Endothelial cell of umbilical vein (primary cell): Measurements from ENCODE around the gene FBXO34. TPM values are rescaled to one million over a fixed set of nuclear protein-coding genes. Genes with fewer than 3 reads are reported as not detected.

Source experiments
- BruUV-seq: library from RNA; stranded (reverse); fragments of 400-500 nt; replicated peaks from 2 replicates; lab custom pipeline; 2021; lab: Mats Ljungman, UMichigan
- CTCF ChIA-PET: fragments of 300-600, 350-600 bp; sonication (Branson Sonifier 250); formaldehyde crosslinking; loops from one replicate; lab custom pipeline; 2021; ENCODE audit warnings: antibody characterized with exemption, inconsistent platforms; lab: Charles Lee
- POLR2A ChIA-PET: fragments of 300-600, 350-600 bp; sonication (Branson Sonifier 250); formaldehyde crosslinking; loops from one replicate; lab custom pipeline; 2021; ENCODE audit warnings: antibody characterized with exemption, inconsistent platforms; lab: Charles Lee
- DNase-seq: peaks from one replicate; pipeline ENCODE4 v3.0.0-alpha.2; 2011; ENCODE audit warnings: low read depth, low spot score
- FAIRE-seq: peaks from 2 replicates; lab custom pipeline; 2011; peaks lifted over from hg19 to GRCh38; lab: Jason Lieb, UNC
- H2AFZ ChIP-seq: 2 replicates; pipeline ENCODE4 v1.6.0; 2012; ENCODE audit warnings: low read depth, low read length, control low read depth, inconsistent platforms
- H3K27ac ChIP-seq: 2 replicates; pipeline ENCODE4 v1.5.1; 2011; ENCODE audit warnings: low read depth, mild to moderate bottlenecking, control low read depth, low read length, moderate library complexity; ENCODE audit not compliant: insufficient read depth
- H3K27me3 ChIP-seq, 2 experiments: 2 replicates each; pipeline versions ENCODE4 v1.6.0 to v1.6.1; 2011; ENCODE audit warnings: low read length in 2 of 2, mixed read lengths in 1 of 2; ENCODE audit not compliant: control insufficient read depth in 2 of 2, insufficient read depth in 2 of 2
- H3K36me3 ChIP-seq, 2 experiments: 2 replicates in 1 of 2; 3 replicates in 1 of 2; pipeline ENCODE4 v1.5.1; 2011; ENCODE audit warnings: low read length in 2 of 2, mild to moderate bottlenecking in 1 of 2, moderate library complexity in 1 of 2; ENCODE audit not compliant: control insufficient read depth in 2 of 2, insufficient read depth in 2 of 2; ENCODE audit errors: extremely low read depth in 1 of 2
- H3K4me1 ChIP-seq: 3 replicates; pipeline ENCODE4 v1.5.1; 2011; ENCODE audit warnings: mild to moderate bottlenecking, low read length; ENCODE audit not compliant: control insufficient read depth, insufficient read depth; ENCODE audit errors: extremely low read depth
- H3K4me2 ChIP-seq: 2 replicates; pipeline ENCODE4 v1.6.1; 2011; ENCODE audit warnings: low read length, control low read depth, mixed read lengths; ENCODE audit not compliant: insufficient read depth
- H3K4me3 ChIP-seq, 3 experiments: fragments of 200-600 bp in 1 of 3; sonication (generic), shearing (Covaris generic) in 1 of 3; replicated peaks in 1 of 3; 2 replicates each; pipeline ENCODE4 v1.5.1; 2011 to 2016; ENCODE audit warnings: control low read depth in 3 of 3, low read length in 3 of 3, mild to moderate bottlenecking in 2 of 3, inconsistent platforms in 1 of 3, low read depth in 1 of 3, moderate library complexity in 1 of 3; ENCODE audit not compliant: insufficient read depth in 1 of 3
- H3K79me2 ChIP-seq: 2 replicates; pipeline ENCODE4 v1.6.0; 2012; ENCODE audit warnings: low read length, inconsistent platforms; ENCODE audit not compliant: control insufficient read depth, insufficient read depth
- H3K9ac ChIP-seq: replicated peaks from 2 replicates; pipeline ENCODE3; 2011; ENCODE audit warnings: low read length, control low read depth; ENCODE audit not compliant: insufficient read depth; ENCODE audit errors: extremely low read depth
- H3K9me1 ChIP-seq: replicated peaks from 3 replicates; pipeline ENCODE4 v1.6.0; 2011; ENCODE audit warnings: mild to moderate bottlenecking, low read length; ENCODE audit not compliant: control insufficient read depth, insufficient read depth; ENCODE audit errors: extremely low read depth
- H3K9me3 ChIP-seq: replicated peaks from 2 replicates; pipeline ENCODE4 v1.5.1; 2012; ENCODE audit warnings: low read length, inconsistent platforms; ENCODE audit not compliant: control insufficient read depth, insufficient read depth
- H4K20me1 ChIP-seq: replicated peaks from 2 replicates; pipeline ENCODE3; 2011; ENCODE audit warnings: mild to moderate bottlenecking, low read length; ENCODE audit not compliant: control insufficient read depth, insufficient read depth; ENCODE audit errors: extremely low read depth
- CTCF ChIP-seq, 2 donors: IDR thresholded peaks; 1 replicate in 1 of 2; 2 replicates in 1 of 2; pipeline ENCODE4 v1.5.1; 2011; ENCODE audit warnings: low read length in 2 of 2, mild to moderate bottlenecking in 2 of 2, moderate library complexity in 2 of 2, control low read depth in 1 of 2, inconsistent platforms in 1 of 2, low read depth in 1 of 2; ENCODE audit not compliant: insufficient read depth in 1 of 2; ENCODE audit errors: extremely low read depth in 1 of 2
- EZH2 ChIP-seq: IDR thresholded peaks from 2 replicates; pipeline ENCODE4 v1.6.1; 2012; ENCODE audit warnings: borderline replicate concordance, low read depth, mild to moderate bottlenecking, moderate library complexity, low read length, inconsistent platforms; ENCODE audit not compliant: severe bottlenecking
- FOS ChIP-seq: IDR thresholded peaks from 2 replicates; pipeline ENCODE4 v1.6.1; 2011; ENCODE audit warnings: mild to moderate bottlenecking, low read length, moderate library complexity, borderline replicate concordance; ENCODE audit not compliant: insufficient read depth
- GATA2 ChIP-seq: IDR thresholded peaks from 2 replicates; pipeline ENCODE4 v1.7.0; 2011; ENCODE audit warnings: low read depth, mild to moderate bottlenecking, moderate library complexity, mixed read lengths, low read length; ENCODE audit not compliant: insufficient read length, insufficient read depth
- JUN ChIP-seq: IDR thresholded peaks from 2 replicates; pipeline ENCODE4 v1.6.1; 2011; ENCODE audit warnings: borderline replicate concordance, low read depth; ENCODE audit not compliant: insufficient read length, insufficient read depth
- MAX ChIP-seq: IDR thresholded peaks from 2 replicates; pipeline ENCODE4 v1.6.1; 2011; ENCODE audit not compliant: insufficient read depth, insufficient read length
- MYC ChIP-seq: IDR thresholded peaks from one replicate; pipeline ENCODE4 v1.6.1; 2011; ENCODE audit warnings: mild to moderate bottlenecking, low read depth, low read length
- POLR2A ChIP-seq: IDR thresholded peaks from 2 replicates; pipeline ENCODE4 v1.6.1; 2012; ENCODE audit warnings: low read depth, mild to moderate bottlenecking, control low read depth, low read length
- POLR2AphosphoS5 ChIP-seq: IDR thresholded peaks from 2 replicates; pipeline ENCODE4 v1.6.1; 2012; ENCODE audit warnings: low read depth, mild to moderate bottlenecking, control low read depth, low read length, moderate library complexity; ENCODE audit not compliant: insufficient read depth
- dilution Hi-C: fragments of 300-500 bp; cut with MboI; formaldehyde crosslinking; loops from one replicate; pipeline ENCODE4 v1.15.0; 2019; ENCODE audit warnings: low sequenced_read_pairs; ENCODE audit not compliant: extremely low pct_ligation_motif_present
- intact Hi-C: fragments of 100-400 bp; cut with micrococcal nuclease; formaldehyde crosslinking; loops from one replicate; pipeline ENCODE4 v1.10.0; 2022
- polyA plus RNA-seq, 4 experiments: library from polyadenylated mRNA; depleted of rRNA in 3 of 4; stranded (reverse) in 3 of 4; unstranded in 1 of 4; fragments of >200 nt; gene quantifications; 2 replicates each; pipeline versions ENCODE4 v1.2.1 to v1.2.3, GENCODE V29; 2011 to 2012; ENCODE audit warnings: missing spikeins in 1 of 4
- total RNA-seq: library from RNA; stranded (reverse); gene quantifications from 2 replicates; pipeline ENCODE4 v1.2.3, GENCODE V29; 2021

FBXO34 gene
- total and polyA plus RNA-seq, 2 donors (not counting 3 experiments of a cell fraction or from before 2014, with no cell fraction given), result 8.5 to 14.2 TPM

- ChIA-PET POLR2A (no interaction called here), CTCF (no interaction called here)
- DNase-seq (peak; percentile 12), FAIRE-seq (no peak)
- no peak for TF ChIP-seq POLR2AphosphoS5
- TF ChIP-seq JUN, result peak; percentile 9
- TF ChIP-seq FOS, result peak; percentile 26
- Histone ChIP-seq H3K27ac (no peak overlapping the region), H3K4me3 (no peak overlapping the region), H3K27me3 (no peaks in the 10 kb centered on the region), H3K4me1 (peaks cover 5% of the 10 kb centered on the region), H3K36me3 (no peaks in the 10 kb centered on the region), H3K9me1 (no peaks in the 10 kb centered on the region), H2AFZ (no peak overlapping the region), H3K9ac (no peak overlapping the region), H3K79me2 (peaks cover 17% of the 10 kb centered on the region), H4K20me1 (no peaks in the 10 kb centered on the region), H3K9me3 (no peaks in the 10 kb centered on the region), H3K4me2 (no peak overlapping the region)
- intact Hi-C loops, result no loop called here
- no TSS peak for BruUV-seq
- dilution Hi-C loops, result no loop called here
These were observed 30.4 kb downstream of the FBXO34 start for GRCh38 chr14:55301437-55302121.

- no peak overlapping the region for H3K4me2 ChIP-seq
- no peaks in the 10 kb centered on the region for H3K9me3 ChIP-seq
- TF ChIP-seq MAX (no peak), MYC (no peak), GATA2 (no peak), EZH2 (no peak), POLR2AphosphoS5 (no peak), FOS (no peak), POLR2A (no peak), JUN (no peak), CTCF (IDR thresholded peaks at IDR 0.05; ENCODE audit: extremely low read depth in 1 of 2, insufficient read depth in 1 of 2, low read depth in 1 of 2, low read length in 2 of 2) (no peak)
- CTCF ChIA-PET, result no interaction called here
- no TSS peak for BruUV-seq
- H3K36me3 ChIP-seq, result no peaks in the 10 kb centered on the region
- no peak overlapping the region for H3K4me3 ChIP-seq
- no peak overlapping the region for H3K9ac ChIP-seq
- intact Hi-C loops, result no loop called here
- H3K27me3 ChIP-seq, result no peaks in the 10 kb centered on the region
- no peaks in the 10 kb centered on the region for H4K20me1 ChIP-seq
- DNase-seq (no peak), FAIRE-seq (no peak)
- no peak overlapping the region for H3K27ac ChIP-seq
- dilution Hi-C loops, result no loop called here
- H3K9me1 ChIP-seq, result no peaks in the 10 kb centered on the region
- H2AFZ ChIP-seq, result no peak overlapping the region
- peaks cover 11% of the 10 kb centered on the region for H3K4me1 ChIP-seq
- POLR2A ChIA-PET, result no interaction called here
- H3K79me2 ChIP-seq, result peaks cover 16% of the 10 kb centered on the region
These were observed 31.3 kb downstream of the FBXO34 start for GRCh38 chr14:55302367-55303124.
